ENCODE results near the gene ACE2.

DNA sequence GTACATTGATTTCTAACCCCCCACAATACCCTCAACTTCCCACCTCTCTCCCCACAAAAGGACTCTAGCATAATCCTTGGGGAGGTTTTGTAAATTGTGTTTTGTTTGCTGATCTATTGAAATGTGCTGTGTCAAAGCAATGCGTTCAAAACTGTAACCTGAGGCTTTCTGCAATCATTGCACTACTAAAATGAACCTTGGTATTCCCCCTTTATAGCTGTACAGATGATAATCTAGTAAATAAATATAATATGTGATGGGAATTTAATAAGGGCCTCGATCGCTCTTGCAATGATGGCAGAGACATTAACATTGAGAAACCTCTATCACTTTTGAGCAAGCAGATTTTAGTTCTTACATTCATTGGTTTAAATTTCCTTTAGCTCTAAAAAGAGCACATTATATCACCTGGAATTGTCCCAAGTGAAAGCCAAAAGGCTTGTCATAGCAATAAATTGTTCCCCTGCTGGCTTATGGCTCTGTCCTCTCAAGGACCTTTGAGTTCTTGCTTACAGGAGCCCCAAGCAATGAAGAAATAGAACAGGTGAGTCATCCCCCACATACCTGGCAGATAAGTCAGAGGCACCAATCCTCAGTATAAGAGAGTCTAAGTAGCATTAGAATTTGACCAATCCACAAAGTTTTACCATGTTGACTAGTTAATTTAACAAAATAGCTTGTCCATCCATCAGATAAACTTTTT is 18.4 kb upstream of the ACE2 start:
- no peak for TF ChIP-seq RAD21 (IDR thresholded peaks at IDR 0.05; ENCODE audit: low read length)
- no peak for TF ChIP-seq CTCF (IDR thresholded peaks at IDR 0.05)
- TF ChIP-seq, protein P1, sequence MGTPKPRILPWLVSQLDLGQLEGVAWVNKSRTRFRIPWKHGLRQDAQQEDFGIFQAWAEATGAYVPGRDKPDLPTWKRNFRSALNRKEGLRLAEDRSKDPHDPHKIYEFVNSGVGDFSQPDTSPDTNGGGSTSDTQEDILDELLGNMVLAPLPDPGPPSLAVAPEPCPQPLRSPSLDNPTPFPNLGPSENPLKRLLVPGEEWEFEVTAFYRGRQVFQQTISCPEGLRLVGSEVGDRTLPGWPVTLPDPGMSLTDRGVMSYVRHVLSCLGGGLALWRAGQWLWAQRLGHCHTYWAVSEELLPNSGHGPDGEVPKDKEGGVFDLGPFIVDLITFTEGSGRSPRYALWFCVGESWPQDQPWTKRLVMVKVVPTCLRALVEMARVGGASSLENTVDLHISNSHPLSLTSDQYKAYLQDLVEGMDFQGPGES (IDR thresholded peaks at IDR 0.05; ENCODE audit: low read depth, low read length), result no peak
- TF ChIP-seq, protein P2, sequence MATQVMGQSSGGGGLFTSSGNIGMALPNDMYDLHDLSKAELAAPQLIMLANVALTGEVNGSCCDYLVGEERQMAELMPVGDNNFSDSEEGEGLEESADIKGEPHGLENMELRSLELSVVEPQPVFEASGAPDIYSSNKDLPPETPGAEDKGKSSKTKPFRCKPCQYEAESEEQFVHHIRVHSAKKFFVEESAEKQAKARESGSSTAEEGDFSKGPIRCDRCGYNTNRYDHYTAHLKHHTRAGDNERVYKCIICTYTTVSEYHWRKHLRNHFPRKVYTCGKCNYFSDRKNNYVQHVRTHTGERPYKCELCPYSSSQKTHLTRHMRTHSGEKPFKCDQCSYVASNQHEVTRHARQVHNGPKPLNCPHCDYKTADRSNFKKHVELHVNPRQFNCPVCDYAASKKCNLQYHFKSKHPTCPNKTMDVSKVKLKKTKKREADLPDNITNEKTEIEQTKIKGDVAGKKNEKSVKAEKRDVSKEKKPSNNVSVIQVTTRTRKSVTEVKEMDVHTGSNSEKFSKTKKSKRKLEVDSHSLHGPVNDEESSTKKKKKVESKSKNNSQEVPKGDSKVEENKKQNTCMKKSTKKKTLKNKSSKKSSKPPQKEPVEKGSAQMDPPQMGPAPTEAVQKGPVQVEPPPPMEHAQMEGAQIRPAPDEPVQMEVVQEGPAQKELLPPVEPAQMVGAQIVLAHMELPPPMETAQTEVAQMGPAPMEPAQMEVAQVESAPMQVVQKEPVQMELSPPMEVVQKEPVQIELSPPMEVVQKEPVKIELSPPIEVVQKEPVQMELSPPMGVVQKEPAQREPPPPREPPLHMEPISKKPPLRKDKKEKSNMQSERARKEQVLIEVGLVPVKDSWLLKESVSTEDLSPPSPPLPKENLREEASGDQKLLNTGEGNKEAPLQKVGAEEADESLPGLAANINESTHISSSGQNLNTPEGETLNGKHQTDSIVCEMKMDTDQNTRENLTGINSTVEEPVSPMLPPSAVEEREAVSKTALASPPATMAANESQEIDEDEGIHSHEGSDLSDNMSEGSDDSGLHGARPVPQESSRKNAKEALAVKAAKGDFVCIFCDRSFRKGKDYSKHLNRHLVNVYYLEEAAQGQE (IDR thresholded peaks at IDR 0.05; ENCODE audit: low read depth, low read length), result no peak
- no peak for TF ChIP-seq MXI1 (IDR thresholded peaks at IDR 0.05; ENCODE audit: low read depth, low read length)
- no peak for TF ChIP-seq FOXM1 (IDR thresholded peaks at IDR 0.05; ENCODE audit: low read depth)
- TF ChIP-seq TCF12 (IDR thresholded peaks at IDR 0.05), result no peak
- no peak for TF ChIP-seq TEAD4 (IDR thresholded peaks at IDR 0.05; ENCODE audit: borderline replicate concordance, insufficient read depth)
- TF ChIP-seq SMC3 (IDR thresholded peaks at IDR 0.05; ENCODE audit: low read depth, low read length), result no peak

Measured in SK-N-SH (cell line).